Globus pallidus (tissue), 1 donor: ENCODE data around the gene CD300LG.

Source experiments
- DNase-seq: peaks from one replicate; pipeline ENCODE4 v3.0.0-alpha.2; 2015; ENCODE audit warnings: low spot score

Gene CD300LG

GRCh38 chr17:43907425-43907981, 60.5 kb downstream of the CD300LG start, which contains the start of gene MPP2:
Gene MPP2, minus strand, starts transcription at chr17:43907536. Its CDS starts 3,076 bp downstream, at chr17:43904460.
- peak; percentile 88 for DNase-seq

DNA sequence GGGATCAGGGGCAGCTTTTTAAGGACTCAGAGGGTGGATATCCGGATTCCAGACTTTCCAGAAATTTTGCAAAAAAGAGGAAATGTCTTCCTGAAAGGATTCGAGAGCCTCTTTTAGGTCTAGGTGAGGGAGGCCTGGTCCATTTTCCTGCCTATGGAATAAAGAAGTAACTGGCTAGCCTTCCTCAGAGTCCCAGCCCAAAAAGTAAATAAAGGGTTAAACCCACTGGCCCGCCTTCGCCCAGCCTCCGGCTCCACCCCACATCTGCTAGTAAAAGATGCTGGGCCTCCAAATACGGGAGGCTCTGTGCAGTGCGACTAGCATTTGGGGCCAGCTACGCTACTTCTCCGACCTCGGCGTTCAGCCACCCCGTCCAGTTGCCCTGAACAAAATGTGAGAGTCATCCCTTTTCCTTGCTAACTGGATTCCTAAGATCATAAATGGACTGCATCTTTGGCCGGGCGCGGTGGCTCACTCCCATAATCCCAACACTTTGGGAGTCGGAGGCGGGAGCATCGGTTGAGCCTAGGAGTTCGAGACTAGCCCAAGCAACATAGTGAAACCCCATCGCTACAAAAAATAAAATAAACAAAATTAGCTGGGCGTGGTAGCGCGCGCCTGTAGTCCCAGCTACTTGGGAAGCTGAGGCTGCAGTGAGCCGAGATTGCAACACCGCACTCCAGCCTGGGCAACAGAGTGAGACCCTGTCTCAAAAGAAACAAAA, 61.2 kb downstream of the CD300LG start:
- peak; percentile 92 for DNase-seq

GRCh38 chr17:43909537-43910231, 62.7 kb downstream of the CD300LG start:
- DNase-seq = peak; percentile 87

DNA sequence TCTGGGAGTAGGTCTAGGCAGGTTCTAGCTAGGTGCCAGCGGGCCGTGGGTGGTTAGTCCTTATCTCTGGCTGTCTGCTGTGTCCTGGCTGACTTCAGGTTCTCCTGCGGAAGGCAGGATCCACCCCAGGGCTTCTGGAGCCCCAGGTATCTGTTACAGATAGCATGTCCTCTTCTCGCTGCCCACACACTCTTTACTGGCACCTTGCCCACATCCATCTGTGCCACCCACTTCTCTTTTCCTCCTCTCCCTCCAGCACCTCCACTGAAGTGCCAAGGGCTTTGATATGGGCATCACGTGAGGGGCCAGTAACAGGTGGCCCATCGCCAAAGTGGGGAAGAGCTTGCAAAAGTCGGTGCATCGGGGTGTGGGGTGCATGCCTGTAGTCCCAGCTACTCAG, 64.9 kb downstream of the CD300LG start:
- no peak for DNase-seq

DNA sequence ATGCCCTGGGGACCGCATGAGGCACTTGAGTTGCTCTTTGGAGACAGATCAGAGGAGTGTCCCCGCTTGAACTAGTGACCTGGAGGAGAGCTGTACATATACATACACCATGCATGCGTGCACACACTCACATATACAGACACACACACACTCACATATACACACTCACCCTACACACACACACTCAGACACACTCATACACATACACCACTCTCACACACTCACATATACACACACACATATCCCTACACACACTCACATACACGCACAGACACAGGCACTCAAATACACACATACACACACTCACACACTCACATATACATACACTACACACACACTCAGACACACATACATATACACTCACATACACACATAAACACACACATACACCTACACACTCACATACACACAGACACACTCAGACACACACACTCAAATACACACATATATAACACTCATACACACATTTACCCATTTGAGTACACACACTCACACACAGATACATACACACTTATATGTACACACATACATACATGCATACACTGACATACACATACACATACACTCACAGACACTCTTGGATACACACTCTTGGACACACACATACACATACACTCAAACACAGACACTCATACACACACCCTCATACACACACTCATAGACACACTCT, 65.8 kb downstream of the CD300LG start:
- DNase-seq = no peak
